Measurements from ENCODE around the gene URM1. TPM values are rescaled to one million over a fixed set of nuclear protein-coding genes. Genes with fewer than 3 reads are reported as not detected.

The URM1 gene
- total RNA-seq, 1 experiment from 2014 or later = 45.4 TPM

DNA sequence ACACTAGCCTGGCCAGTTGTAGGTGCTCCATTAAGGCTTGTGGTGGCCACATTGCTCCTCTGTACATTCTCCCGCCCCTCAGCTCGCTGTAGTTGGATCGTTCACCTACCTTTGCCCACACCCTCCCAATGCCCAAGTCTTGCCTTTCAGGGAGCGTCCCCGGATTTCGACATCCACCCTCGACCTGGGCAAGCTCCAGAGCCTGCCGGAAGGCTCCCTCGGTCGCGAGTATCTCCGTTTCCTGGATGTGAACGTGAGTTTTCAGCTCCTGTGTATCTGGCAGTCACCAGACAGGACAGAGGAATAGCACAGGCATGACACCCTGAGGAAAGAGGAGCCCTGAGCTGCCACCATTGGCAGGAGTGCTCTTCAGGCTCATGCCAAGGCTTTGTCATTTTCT, 45.5 kb upstream of the URM1 start:
- H3K4me3 ChIP-seq (ENCODE audit: low read depth in 2 of 2, low read length in 2 of 2) = no peak overlapping the region
- ATAC-seq (no peak), DNase-seq (ENCODE audit: low read depth, low spot score) (no peak)
- H3K9me3 ChIP-seq (ENCODE audit: control insufficient read depth, insufficient read depth, low read depth, low read length) = no peaks in the 10 kb centered on the region
- no TSS peak for BruUV-seq (replicated peaks)
- H3K36me3 ChIP-seq (ENCODE audit: control insufficient read depth, insufficient read depth, low read length) = peaks cover 8% of the 10 kb centered on the region; the same call in 1 of the 2 replicates
- intact Hi-C loops (cut with micrococcal nuclease; ENCODE audit: unreplicated experiment) = no loop called here
- H3K4me1 ChIP-seq (ENCODE audit: control insufficient read depth, insufficient read depth, low read length) = peaks cover 5% of the 10 kb centered on the region
- ChIA-PET CTCF (no interaction called here), POLR2A (no interaction called here)
- TF ChIP-seq TCF7L2 (IDR thresholded peaks at IDR 0.05; ENCODE audit: low read depth, low read length) (no peak), SIN3A (IDR thresholded peaks at IDR 0.05; ENCODE audit: borderline replicate concordance, insufficient read depth, low read depth, low read length) (no peak), POLR2AphosphoS5 (IDR thresholded peaks at IDR 0.05; ENCODE audit: low read depth, low read length) (no peak)
- TF ChIP-seq, protein P1, sequence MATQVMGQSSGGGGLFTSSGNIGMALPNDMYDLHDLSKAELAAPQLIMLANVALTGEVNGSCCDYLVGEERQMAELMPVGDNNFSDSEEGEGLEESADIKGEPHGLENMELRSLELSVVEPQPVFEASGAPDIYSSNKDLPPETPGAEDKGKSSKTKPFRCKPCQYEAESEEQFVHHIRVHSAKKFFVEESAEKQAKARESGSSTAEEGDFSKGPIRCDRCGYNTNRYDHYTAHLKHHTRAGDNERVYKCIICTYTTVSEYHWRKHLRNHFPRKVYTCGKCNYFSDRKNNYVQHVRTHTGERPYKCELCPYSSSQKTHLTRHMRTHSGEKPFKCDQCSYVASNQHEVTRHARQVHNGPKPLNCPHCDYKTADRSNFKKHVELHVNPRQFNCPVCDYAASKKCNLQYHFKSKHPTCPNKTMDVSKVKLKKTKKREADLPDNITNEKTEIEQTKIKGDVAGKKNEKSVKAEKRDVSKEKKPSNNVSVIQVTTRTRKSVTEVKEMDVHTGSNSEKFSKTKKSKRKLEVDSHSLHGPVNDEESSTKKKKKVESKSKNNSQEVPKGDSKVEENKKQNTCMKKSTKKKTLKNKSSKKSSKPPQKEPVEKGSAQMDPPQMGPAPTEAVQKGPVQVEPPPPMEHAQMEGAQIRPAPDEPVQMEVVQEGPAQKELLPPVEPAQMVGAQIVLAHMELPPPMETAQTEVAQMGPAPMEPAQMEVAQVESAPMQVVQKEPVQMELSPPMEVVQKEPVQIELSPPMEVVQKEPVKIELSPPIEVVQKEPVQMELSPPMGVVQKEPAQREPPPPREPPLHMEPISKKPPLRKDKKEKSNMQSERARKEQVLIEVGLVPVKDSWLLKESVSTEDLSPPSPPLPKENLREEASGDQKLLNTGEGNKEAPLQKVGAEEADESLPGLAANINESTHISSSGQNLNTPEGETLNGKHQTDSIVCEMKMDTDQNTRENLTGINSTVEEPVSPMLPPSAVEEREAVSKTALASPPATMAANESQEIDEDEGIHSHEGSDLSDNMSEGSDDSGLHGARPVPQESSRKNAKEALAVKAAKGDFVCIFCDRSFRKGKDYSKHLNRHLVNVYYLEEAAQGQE (IDR thresholded peaks at IDR 0.05; ENCODE audit: insufficient read depth in 1 of 2, low read depth in 2 of 2, low read length in 1 of 2) = no peak
- TF ChIP-seq, protein P2, sequence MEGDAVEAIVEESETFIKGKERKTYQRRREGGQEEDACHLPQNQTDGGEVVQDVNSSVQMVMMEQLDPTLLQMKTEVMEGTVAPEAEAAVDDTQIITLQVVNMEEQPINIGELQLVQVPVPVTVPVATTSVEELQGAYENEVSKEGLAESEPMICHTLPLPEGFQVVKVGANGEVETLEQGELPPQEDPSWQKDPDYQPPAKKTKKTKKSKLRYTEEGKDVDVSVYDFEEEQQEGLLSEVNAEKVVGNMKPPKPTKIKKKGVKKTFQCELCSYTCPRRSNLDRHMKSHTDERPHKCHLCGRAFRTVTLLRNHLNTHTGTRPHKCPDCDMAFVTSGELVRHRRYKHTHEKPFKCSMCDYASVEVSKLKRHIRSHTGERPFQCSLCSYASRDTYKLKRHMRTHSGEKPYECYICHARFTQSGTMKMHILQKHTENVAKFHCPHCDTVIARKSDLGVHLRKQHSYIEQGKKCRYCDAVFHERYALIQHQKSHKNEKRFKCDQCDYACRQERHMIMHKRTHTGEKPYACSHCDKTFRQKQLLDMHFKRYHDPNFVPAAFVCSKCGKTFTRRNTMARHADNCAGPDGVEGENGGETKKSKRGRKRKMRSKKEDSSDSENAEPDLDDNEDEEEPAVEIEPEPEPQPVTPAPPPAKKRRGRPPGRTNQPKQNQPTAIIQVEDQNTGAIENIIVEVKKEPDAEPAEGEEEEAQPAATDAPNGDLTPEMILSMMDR (IDR thresholded peaks at IDR 0.05) = no peak
- H3K27me3 ChIP-seq (ENCODE audit: control insufficient read depth, insufficient read depth, low read length) = no peaks in the 10 kb centered on the region
- H3K27ac ChIP-seq (ENCODE audit: low read length) = no peak overlapping the region
- in situ Hi-C loops (cut with HindIII; ENCODE audit: low pct_unique_long_range_greater_than_20kb, low sequenced_read_pairs) = no loop called here

DNA sequence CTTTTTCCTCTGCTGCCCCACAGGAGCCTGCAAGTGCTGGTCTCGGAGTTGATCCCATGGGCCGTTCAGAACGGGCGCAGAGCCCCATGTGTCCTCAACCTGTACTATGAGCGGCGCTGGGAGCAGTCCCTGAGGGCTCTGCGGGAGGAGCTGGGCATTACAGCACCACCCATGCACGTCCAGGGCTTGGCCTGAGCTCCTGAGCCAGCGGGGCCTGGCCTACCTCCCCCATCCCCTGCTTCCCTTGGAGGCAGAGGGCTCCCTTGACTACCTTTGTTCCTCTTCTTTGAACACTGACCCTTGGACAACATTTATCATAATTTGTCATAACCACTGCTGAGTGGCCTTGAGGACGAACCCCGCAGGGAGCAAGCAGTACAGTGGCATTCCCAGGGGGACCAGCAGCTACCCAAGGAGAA, 37.7 kb upstream of the URM1 start:
- Histone ChIP-seq H3K36me3 (ENCODE audit: control insufficient read depth, insufficient read depth, low read length) (no peaks in the 10 kb centered on the region), H3K4me3 (ENCODE audit: low read depth in 2 of 2, low read length in 2 of 2) (no peak overlapping the region), H3K27ac (ENCODE audit: low read length) (no peak overlapping the region), H3K4me1 (ENCODE audit: control insufficient read depth, insufficient read depth, low read length) (no peaks in the 10 kb centered on the region), H3K9me3 (ENCODE audit: control insufficient read depth, insufficient read depth, low read depth, low read length) (no peaks in the 10 kb centered on the region), H3K27me3 (ENCODE audit: control insufficient read depth, insufficient read depth, low read length) (no peaks in the 10 kb centered on the region)
- ATAC-seq (peak; percentile 22; the same call in 1 of the 2 replicates), DNase-seq (ENCODE audit: low read depth, low spot score) (no peak)
- in situ Hi-C loops (cut with HindIII; ENCODE audit: low pct_unique_long_range_greater_than_20kb, low sequenced_read_pairs) (no loop called here), intact Hi-C loops (cut with micrococcal nuclease; ENCODE audit: unreplicated experiment) (no loop called here)
- ChIA-PET POLR2A (no interaction called here), CTCF (no interaction called here)
- no TSS peak for BruUV-seq (replicated peaks)
- TF ChIP-seq, protein P2 (IDR thresholded peaks at IDR 0.05) = no peak
- TF ChIP-seq POLR2AphosphoS5 (IDR thresholded peaks at IDR 0.05; ENCODE audit: low read depth, low read length) (no peak), SIN3A (IDR thresholded peaks at IDR 0.05; ENCODE audit: borderline replicate concordance, insufficient read depth, low read depth, low read length) (no peak), TCF7L2 (IDR thresholded peaks at IDR 0.05; ENCODE audit: low read depth, low read length) (no peak)
- TF ChIP-seq, protein P1 (IDR thresholded peaks at IDR 0.05; ENCODE audit: insufficient read depth in 1 of 2, low read depth in 2 of 2, low read length in 1 of 2) = no peak

All from Panc1 (cell line).